SK-N-SH (cell line): ENCODE results near the gene LRP5.

Source experiments
- CTCF ChIP-seq: fragments of 200-600 bp; sonication (generic); IDR thresholded peaks from 2 replicates; pipeline ENCODE4 v1.6.1; 2017; ENCODE audit warnings: antibody characterized with exemption, mild to moderate bottlenecking, moderate library complexity
- GABPA ChIP-seq: IDR thresholded peaks from 2 replicates; pipeline ENCODE4 v1.4.0; 2012; ENCODE audit warnings: low read depth, mild to moderate bottlenecking
- POLR2AphosphoS5 ChIP-seq: IDR thresholded peaks from 2 replicates; pipeline ENCODE4 v1.6.1; 2012; ENCODE audit warnings: low read depth, low read length
- RXRA ChIP-seq: IDR thresholded peaks from 2 replicates; pipeline ENCODE4 v1.4.0; 2012; ENCODE audit warnings: low read depth, mild to moderate bottlenecking, borderline replicate concordance
- TF ChIP-seq, protein P1 (sequence below): IDR thresholded peaks from 2 replicates; pipeline ENCODE4 v1.6.1; 2012; ENCODE audit warnings: mild to moderate bottlenecking, low read depth, low read length, moderate library complexity

DNA sequence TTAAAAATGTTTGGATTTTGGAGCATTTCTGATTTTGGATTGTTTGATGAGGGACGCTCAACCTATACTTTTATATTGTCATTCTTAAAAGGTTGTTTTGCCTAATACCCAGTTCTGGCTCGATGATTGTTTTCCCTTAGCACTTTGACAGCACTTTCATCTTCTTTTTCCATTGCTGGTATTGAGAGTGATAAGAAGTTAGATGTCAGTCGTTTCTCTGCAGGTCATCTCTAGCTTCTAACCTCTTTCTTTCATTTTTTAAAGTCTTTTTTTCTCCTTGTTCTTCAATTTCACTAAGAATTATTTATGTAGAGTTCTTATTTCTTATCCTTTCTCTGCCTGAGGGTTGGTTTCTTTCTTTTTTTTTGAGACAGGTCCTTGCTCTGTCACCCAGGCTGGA lies 167.0 kb downstream of the LRP5 start:
- no peak for TF ChIP-seq CTCF
- TF ChIP-seq POLR2AphosphoS5: no peak
- TF ChIP-seq, protein P1, sequence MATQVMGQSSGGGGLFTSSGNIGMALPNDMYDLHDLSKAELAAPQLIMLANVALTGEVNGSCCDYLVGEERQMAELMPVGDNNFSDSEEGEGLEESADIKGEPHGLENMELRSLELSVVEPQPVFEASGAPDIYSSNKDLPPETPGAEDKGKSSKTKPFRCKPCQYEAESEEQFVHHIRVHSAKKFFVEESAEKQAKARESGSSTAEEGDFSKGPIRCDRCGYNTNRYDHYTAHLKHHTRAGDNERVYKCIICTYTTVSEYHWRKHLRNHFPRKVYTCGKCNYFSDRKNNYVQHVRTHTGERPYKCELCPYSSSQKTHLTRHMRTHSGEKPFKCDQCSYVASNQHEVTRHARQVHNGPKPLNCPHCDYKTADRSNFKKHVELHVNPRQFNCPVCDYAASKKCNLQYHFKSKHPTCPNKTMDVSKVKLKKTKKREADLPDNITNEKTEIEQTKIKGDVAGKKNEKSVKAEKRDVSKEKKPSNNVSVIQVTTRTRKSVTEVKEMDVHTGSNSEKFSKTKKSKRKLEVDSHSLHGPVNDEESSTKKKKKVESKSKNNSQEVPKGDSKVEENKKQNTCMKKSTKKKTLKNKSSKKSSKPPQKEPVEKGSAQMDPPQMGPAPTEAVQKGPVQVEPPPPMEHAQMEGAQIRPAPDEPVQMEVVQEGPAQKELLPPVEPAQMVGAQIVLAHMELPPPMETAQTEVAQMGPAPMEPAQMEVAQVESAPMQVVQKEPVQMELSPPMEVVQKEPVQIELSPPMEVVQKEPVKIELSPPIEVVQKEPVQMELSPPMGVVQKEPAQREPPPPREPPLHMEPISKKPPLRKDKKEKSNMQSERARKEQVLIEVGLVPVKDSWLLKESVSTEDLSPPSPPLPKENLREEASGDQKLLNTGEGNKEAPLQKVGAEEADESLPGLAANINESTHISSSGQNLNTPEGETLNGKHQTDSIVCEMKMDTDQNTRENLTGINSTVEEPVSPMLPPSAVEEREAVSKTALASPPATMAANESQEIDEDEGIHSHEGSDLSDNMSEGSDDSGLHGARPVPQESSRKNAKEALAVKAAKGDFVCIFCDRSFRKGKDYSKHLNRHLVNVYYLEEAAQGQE: no peak
- no peak for TF ChIP-seq GABPA
- TF ChIP-seq RXRA: no peak
